IMR-90 (cell line): ENCODE results near the gene KLK12. TPM values are rescaled to one million over a fixed set of nuclear protein-coding genes. Genes with fewer than 3 reads are reported as not detected.

Experiments
- ATAC-seq: fragments of 200-7000 bp; cut with Tn5 transposase; 2 replicates; pipeline ENCODE4 v1.9.1; 2020; ENCODE audit warnings: low read depth, mild to moderate bottlenecking, moderate library complexity
- BruUV-seq: library from RNA; stranded (reverse); fragments of 400-500 nt; replicated peaks from 2 replicates; lab custom pipeline; 2021; lab: Mats Ljungman, UMichigan
- CTCF ChIA-PET: fragments of 300-600 bp; formaldehyde crosslinking; extraction: SDS; loops from one replicate; lab custom pipeline; 2021; ENCODE audit warnings: antibody characterized with exemption; lab: Yijun Ruan, JAX
- POLR2A ChIA-PET: fragments of 300-600 bp; sonication (Branson Sonifier 250); formaldehyde crosslinking; loops from one replicate; lab custom pipeline; 2022; ENCODE audit warnings: antibody characterized with exemption; ENCODE audit not compliant: unreplicated experiment; lab: Charles Lee
- DNase-seq: peaks from one replicate; pipeline ENCODE4 v3.0.0; 2013
- H2AFZ ChIP-seq: replicated peaks from 2 replicates; pipeline ENCODE3; 2013; ENCODE audit warnings: low read length, mild to moderate bottlenecking; ENCODE audit not compliant: poor library complexity
- H2AK5ac ChIP-seq: 2 replicates; pipeline ENCODE4 v1.6.1; 2013; ENCODE audit warnings: low read depth, low read length, inconsistent platforms
- H2AK9ac ChIP-seq: replicated peaks from 2 replicates; pipeline ENCODE3; 2013; ENCODE audit warnings: mild to moderate bottlenecking, low read depth, low read length, moderate library complexity; ENCODE audit not compliant: poor library complexity
- H2BK120ac ChIP-seq: 2 replicates; pipeline ENCODE4 v1.6.1; 2013; ENCODE audit warnings: low read depth, low read length, inconsistent platforms
- H2BK15ac ChIP-seq: 3 replicates; pipeline ENCODE4 v1.6.1; 2013; ENCODE audit warnings: low read depth, low read length, inconsistent platforms
- H2BK20ac ChIP-seq: 2 replicates; pipeline ENCODE4 v1.6.1; 2013; ENCODE audit warnings: low read depth, mild to moderate bottlenecking, inconsistent platforms, low read length, moderate library complexity
- H2BK5ac ChIP-seq: 2 replicates; pipeline ENCODE4 v1.6.1; 2013; ENCODE audit warnings: mild to moderate bottlenecking, low read depth, low read length, inconsistent platforms; ENCODE audit not compliant: poor library complexity, severe bottlenecking
- H3K14ac ChIP-seq: replicated peaks from 2 replicates; pipeline ENCODE4 v1.6.1; 2013; ENCODE audit warnings: low read depth, low read length, inconsistent platforms
- H3K18ac ChIP-seq: 2 replicates; pipeline ENCODE4 v1.6.1; 2013; ENCODE audit warnings: low read depth, low read length, control low read depth
- H3K23ac ChIP-seq: 2 replicates; pipeline ENCODE4 v1.6.1; 2013; ENCODE audit warnings: low read depth, low read length, inconsistent platforms
- H3K27ac ChIP-seq: 2 replicates; pipeline ENCODE4 v1.5.1; 2013; ENCODE audit warnings: mild to moderate bottlenecking, control low read depth, low read length; ENCODE audit not compliant: insufficient read depth
- H3K27me3 ChIP-seq: 2 replicates; pipeline ENCODE4 v1.6.1; 2013; ENCODE audit warnings: low read length; ENCODE audit not compliant: control insufficient read depth, insufficient read depth
- H3K36me3 ChIP-seq: 2 replicates; pipeline ENCODE4 v1.6.1; 2013; ENCODE audit warnings: low read length, mixed read lengths; ENCODE audit not compliant: control insufficient read depth, insufficient read depth
- H3K4ac ChIP-seq: 2 replicates; pipeline ENCODE4 v1.6.1; 2013; ENCODE audit warnings: low read depth, low read length, inconsistent platforms
- H3K4me1 ChIP-seq: 2 replicates; pipeline ENCODE4 v1.6.1; 2013; ENCODE audit warnings: low read length, mixed read lengths; ENCODE audit not compliant: control insufficient read depth, insufficient read depth
- H3K4me2 ChIP-seq: 2 replicates; pipeline ENCODE4 v1.6.1; 2013; ENCODE audit warnings: low read depth, mild to moderate bottlenecking, control low read depth, low read length, moderate library complexity
- H3K4me3 ChIP-seq: 2 replicates; pipeline ENCODE4 v1.5.1; 2013; ENCODE audit warnings: low read depth, mild to moderate bottlenecking, control low read depth, low read length, moderate library complexity; ENCODE audit not compliant: insufficient read depth
- H3K56ac ChIP-seq: 2 replicates; pipeline ENCODE4 v1.6.1; 2013; ENCODE audit warnings: low read length, inconsistent platforms; ENCODE audit not compliant: insufficient read depth; ENCODE audit errors: extremely low read depth
- H3K79me1 ChIP-seq, 2 experiments: 2 replicates each; pipeline ENCODE4 v1.6.1; 2013; ENCODE audit warnings: low read length in 2 of 2, inconsistent platforms in 1 of 2, low read depth in 1 of 2
- H3K9ac ChIP-seq: 2 replicates; pipeline ENCODE4 v1.6.1; 2013; ENCODE audit warnings: low read depth, low read length, control low read depth
- H3K9me1 ChIP-seq: 2 replicates; pipeline ENCODE4 v1.6.1; 2013; ENCODE audit warnings: low read length, inconsistent platforms; ENCODE audit not compliant: insufficient read depth
- H3K9me3 ChIP-seq: 2 replicates; pipeline ENCODE4 v1.6.1; 2013; ENCODE audit warnings: low read length; ENCODE audit not compliant: control insufficient read depth, insufficient read depth
- H4K20me1 ChIP-seq: 2 replicates; pipeline ENCODE4 v1.6.1; 2013; ENCODE audit warnings: low read length, inconsistent platforms; ENCODE audit not compliant: insufficient read depth
- H4K5ac ChIP-seq: 2 replicates; pipeline ENCODE4 v1.6.1; 2013; ENCODE audit warnings: mild to moderate bottlenecking, low read depth, low read length, control low read depth
- H4K8ac ChIP-seq, 2 experiments: 2 replicates each; pipeline ENCODE4 v1.6.1; 2013; ENCODE audit warnings: low read depth in 2 of 2, low read length in 2 of 2, control low read depth in 1 of 2, inconsistent platforms in 1 of 2
- H4K91ac ChIP-seq: 2 replicates; pipeline ENCODE4 v1.6.1; 2013; ENCODE audit warnings: low read depth, low read length, inconsistent platforms; ENCODE audit not compliant: insufficient read depth
- CEBPB ChIP-seq: IDR thresholded peaks from 2 replicates; pipeline ENCODE4 v1.6.1; 2012; ENCODE audit warnings: low read depth, low read length, improper control_type of control experiment
- MAFK ChIP-seq: IDR thresholded peaks from 2 replicates; pipeline ENCODE4 v1.6.1; 2012; ENCODE audit warnings: low read depth, low read length, improper control_type of control experiment
- RCOR1 ChIP-seq: IDR thresholded peaks from 2 replicates; pipeline ENCODE4 v1.6.1; 2012; ENCODE audit warnings: mild to moderate bottlenecking, low read length, improper control_type of control experiment; ENCODE audit not compliant: insufficient replicate concordance
- WGBS, 2 experiments: methylation state at CpG; one replicate each; pipeline versions ENCODE4 v1.1.5 to v1.1.7; 2013; ENCODE audit warnings: missing lambda C conversion rate in 2 of 2; ENCODE audit not compliant: insufficient read length in 1 of 2; ENCODE audit errors: extremely low coverage in 2 of 2; 5-methylcytosine and 5-hydroxymethylcytosine counted together
- dilution Hi-C: fragments of 300-500 bp; cut with HindIII; formaldehyde crosslinking; loops from one replicate; pipeline ENCODE4 v1.14.3; 2018; ENCODE audit warnings: low sequenced_read_pairs; ENCODE audit not compliant: unreplicated experiment
- in situ Hi-C: fragments of 300-500 bp; cut with MboI; formaldehyde crosslinking; loops from 3 replicates; pipeline ENCODE4 v1.14.3; 2019; ENCODE audit warnings: low sequenced_read_pairs, inconsistent platforms, mixed read lengths
- intact Hi-C: fragments of 100-400 bp; cut with micrococcal nuclease; formaldehyde crosslinking; loops from 2 replicates; pipeline ENCODE4 v1.10.0; 2022
- polyA plus RNA-seq, 3 experiments: library from polyadenylated mRNA; depleted of rRNA; stranded (reverse); fragments of >200 nt; gene quantifications; 2 replicates each; pipeline ENCODE4 v1.2.3, GENCODE V29; 2012; ENCODE audit warnings: low replicate concordance in 1 of 3
- total RNA-seq: library from RNA; depleted of rRNA; stranded (reverse); fragments of >200 nt; gene quantifications from 2 replicates; pipeline ENCODE4 v1.2.3, GENCODE V29; 2012
- TF ChIP-seq, protein P1 (sequence below): conservative IDR thresholded peaks from 2 replicates; pipeline ENCODE4 v1.5.1; 2012; ENCODE audit warnings: mild to moderate bottlenecking, low read depth, low read length, improper control_type of control experiment

The KLK12 gene
- total and polyA plus RNA-seq, 2 of the 4 experiments (the other 2 are of a cell fraction) = not detected

DNA sequence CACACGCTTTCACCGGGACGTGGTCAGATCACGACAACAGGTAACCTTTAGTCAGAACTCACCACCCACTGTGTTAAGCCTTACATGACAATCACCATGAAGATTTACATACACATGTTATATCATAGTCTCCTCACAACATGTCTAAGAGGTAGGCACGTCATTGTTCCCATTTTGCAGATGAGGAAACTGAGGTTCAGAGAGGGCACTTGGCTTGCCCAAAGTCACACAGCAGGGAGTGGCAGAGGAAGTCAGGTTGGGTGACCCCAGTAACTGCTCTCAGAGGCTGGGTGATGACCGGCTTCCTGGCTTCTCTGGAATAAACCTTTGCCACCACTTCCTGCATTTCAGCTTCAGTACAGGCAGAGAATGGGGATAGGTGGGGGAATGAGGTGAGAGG lies 20.6 kb downstream of the KLK12 start:
- Histone ChIP-seq H3K4me2 (no peak overlapping the region), H2AK5ac (no peak overlapping the region), H3K23ac (no peak overlapping the region), H3K79me1 (no peaks in the 10 kb centered on the region), H3K9me3 (peaks cover 2% of the 10 kb centered on the region; the same call in 1 of the 2 replicates), H3K27ac (no peak overlapping the region), H3K4me3 (no peak overlapping the region), H3K36me3 (no peaks in the 10 kb centered on the region), H2BK15ac (no peak overlapping the region), H2BK20ac (no peak overlapping the region), H2BK5ac (no peak overlapping the region), H3K4me1 (no peaks in the 10 kb centered on the region), H2AFZ (no peak overlapping the region), H2BK120ac (no peak overlapping the region), H3K9ac (no peak overlapping the region), H3K27me3 (peaks cover 12% of the 10 kb centered on the region), H3K4ac (no peak overlapping the region), H4K5ac (no peak overlapping the region), H4K20me1 (no peaks in the 10 kb centered on the region), H3K14ac (no peak overlapping the region), H3K9me1 (no peaks in the 10 kb centered on the region), H4K91ac (no peak overlapping the region), H3K56ac (no peak overlapping the region), H3K18ac (no peak overlapping the region), H4K8ac (no peak overlapping the region), H2AK9ac (no peak overlapping the region)
- no peak for ATAC-seq
- WGBS, 2 experiments = no CpG with 5 or more reads among the region's 6 CpGs
- no peak for DNase-seq
- BruUV-seq = no TSS peak
- dilution Hi-C loops = no loop called here
- TF ChIP-seq MAFK = no peak
- no peak for TF ChIP-seq RCOR1
- TF ChIP-seq, protein P1, sequence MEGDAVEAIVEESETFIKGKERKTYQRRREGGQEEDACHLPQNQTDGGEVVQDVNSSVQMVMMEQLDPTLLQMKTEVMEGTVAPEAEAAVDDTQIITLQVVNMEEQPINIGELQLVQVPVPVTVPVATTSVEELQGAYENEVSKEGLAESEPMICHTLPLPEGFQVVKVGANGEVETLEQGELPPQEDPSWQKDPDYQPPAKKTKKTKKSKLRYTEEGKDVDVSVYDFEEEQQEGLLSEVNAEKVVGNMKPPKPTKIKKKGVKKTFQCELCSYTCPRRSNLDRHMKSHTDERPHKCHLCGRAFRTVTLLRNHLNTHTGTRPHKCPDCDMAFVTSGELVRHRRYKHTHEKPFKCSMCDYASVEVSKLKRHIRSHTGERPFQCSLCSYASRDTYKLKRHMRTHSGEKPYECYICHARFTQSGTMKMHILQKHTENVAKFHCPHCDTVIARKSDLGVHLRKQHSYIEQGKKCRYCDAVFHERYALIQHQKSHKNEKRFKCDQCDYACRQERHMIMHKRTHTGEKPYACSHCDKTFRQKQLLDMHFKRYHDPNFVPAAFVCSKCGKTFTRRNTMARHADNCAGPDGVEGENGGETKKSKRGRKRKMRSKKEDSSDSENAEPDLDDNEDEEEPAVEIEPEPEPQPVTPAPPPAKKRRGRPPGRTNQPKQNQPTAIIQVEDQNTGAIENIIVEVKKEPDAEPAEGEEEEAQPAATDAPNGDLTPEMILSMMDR = no peak
- TF ChIP-seq CEBPB = no peak
- ChIA-PET POLR2A (no interaction called here), CTCF (no interaction called here)
- intact Hi-C loops = loop anchor here (10.0 kb wide), 1 partner anchor 659 kb away; no protein-coding TSS in a partner anchor
- in situ Hi-C loops = no loop called here
